Natural killer cell treated with Interleukin-12 subunit alpha and Interleukin-12 subunit beta and Interleukin-15 and Interleukin-18, amount 100 ng/mL, for 72 hours (primary cell): ENCODE results near the gene PDE3B. TPM values are rescaled to one million over a fixed set of nuclear protein-coding genes. Genes with fewer than 3 reads are reported as not detected.
"Not testable (repeated sequence)": the region's sequence is repeated elsewhere in the genome, so short reads cannot be mapped to it uniquely, and the experiment has no call there.

Experiments used
- ATAC-seq, 2 donors: fragments of 150-1000 bp; cut with Tn5 transposase in 1 of 2; sonication (Bioruptor Pico), chemical (Tn5 transposase) in 1 of 2; 2 replicates each; pipeline ENCODE4 v1.10.0; 2021
- DNase-seq: peaks from one replicate; pipeline ENCODE4 v3.0.0; 2022; ENCODE audit warnings: low spot score
- H3K27ac Mint-ChIP-seq, 2 donors: 1 replicate in 1 of 2; 2 replicates in 1 of 2; pipeline ENCODE4 v1.8.0; 2022; ENCODE audit warnings: mixed read lengths in 2 of 2, mild to moderate bottlenecking in 1 of 2, moderate library complexity in 1 of 2
- H3K27me3 Mint-ChIP-seq, 2 donors: 1 replicate in 1 of 2; 2 replicates in 1 of 2; pipeline ENCODE4 v1.8.0; 2022; ENCODE audit warnings: mixed read lengths in 2 of 2
- H3K36me3 Mint-ChIP-seq: one replicate; pipeline ENCODE4 v1.8.0; 2022; ENCODE audit warnings: mixed read lengths
- H3K4me1 Mint-ChIP-seq, 2 donors: 1 replicate in 1 of 2; 2 replicates in 1 of 2; pipeline ENCODE4 v1.8.0; 2022; ENCODE audit warnings: low read depth in 2 of 2, mixed read lengths in 2 of 2, mild to moderate bottlenecking in 1 of 2
- H3K4me3 Mint-ChIP-seq: one replicate; pipeline ENCODE4 v1.8.0; 2022; ENCODE audit warnings: mixed read lengths
- H3K9me3 Mint-ChIP-seq: 2 replicates; pipeline ENCODE4 v1.8.0; 2022; ENCODE audit warnings: mixed read lengths
- total RNA-seq, 2 donors: library from RNA; stranded (reverse); gene quantifications; one replicate each; pipeline ENCODE4 v1.2.3, GENCODE V29; 2022

PDE3B gene
- total RNA-seq, 2 donors from 2014 or later, result 17.7 to 56.8 TPM

GRCh38 chr11:14625586-14626205, 17.9 kb upstream of the PDE3B start:
- H3K4me3 Mint-ChIP-seq, result no peak overlapping the region
- peak overlapping the region in 1 of 2 donors; percentile 4 for H3K27ac Mint-ChIP-seq
- no peaks in the 10 kb centered on the region for H3K27me3 Mint-ChIP-seq
- H3K9me3 Mint-ChIP-seq, result no peaks in the 10 kb centered on the region
- H3K4me1 Mint-ChIP-seq, result peaks cover 5 to 13% of the 10 kb centered on the region in 2 donors
- H3K36me3 Mint-ChIP-seq, result no peaks in the 10 kb centered on the region
- ATAC-seq, result no peak
- DNase-seq, result no peak

- Mint-ChIP-seq H3K9me3 (peaks cover 4% of the 10 kb centered on the region), H3K36me3 (peaks cover 8% of the 10 kb centered on the region), H3K27me3 (no peaks in the 10 kb centered on the region), H3K4me1 (peaks cover 5 to 13% of the 10 kb centered on the region in 2 donors), H3K27ac (no peak overlapping the region), H3K4me3 (no peak overlapping the region)
- DNase-seq, result no peak
- ATAC-seq, result no peak
Measured at GRCh38 chr11:14626650-14627049, 17.0 kb upstream of the PDE3B start.

- H3K9me3 Mint-ChIP-seq, ATAC-seq, H3K4me3 Mint-ChIP-seq, DNase-seq, H3K27ac Mint-ChIP-seq, H3K27me3 Mint-ChIP-seq: not testable (repeated sequence)
- Mint-ChIP-seq H3K36me3 (peaks cover 13% of the 10 kb centered on the region), H3K4me1 (peaks cover 18 to 35% of the 10 kb centered on the region in 2 donors)
Measured at GRCh38 chr11:14633506-14634224, 9.9 kb upstream of the PDE3B start.

GRCh38 chr11:14634813-14635212, 8.8 kb upstream of the PDE3B start:
- Mint-ChIP-seq H3K27ac (peak overlapping the region in 1 of 2 donors; percentile 16), H3K36me3 (peaks cover 13% of the 10 kb centered on the region), H3K27me3 (peaks cover 0 to 4% of the 10 kb centered on the region in 2 donors), H3K9me3 (peaks cover 4% of the 10 kb centered on the region), H3K4me1 (peaks cover 19 to 39% of the 10 kb centered on the region in 2 donors), H3K4me3 (no peak overlapping the region)
- no peak for DNase-seq
- no peak for ATAC-seq

- peak overlapping the region; percentile 16 to 45 for H3K27ac Mint-ChIP-seq
- H3K9me3 Mint-ChIP-seq, result peaks cover 4% of the 10 kb centered on the region
- peaks cover 0 to 7% of the 10 kb centered on the region in 2 donors for H3K27me3 Mint-ChIP-seq
- peaks cover 19 to 47% of the 10 kb centered on the region in 2 donors for H3K4me1 Mint-ChIP-seq
- ATAC-seq, result no peak
- H3K4me3 Mint-ChIP-seq, result peak overlapping the region; percentile 32
- DNase-seq, result no peak
- peaks cover 13% of the 10 kb centered on the region for H3K36me3 Mint-ChIP-seq
Measured at GRCh38 chr11:14635546-14635945, 8.1 kb upstream of the PDE3B start.

- Mint-ChIP-seq H3K36me3 (peaks cover 10% of the 10 kb centered on the region), H3K4me1 (peaks cover 19 to 50% of the 10 kb centered on the region in 2 donors), H3K9me3 (peaks cover 1% of the 10 kb centered on the region), H3K27me3 (peaks cover 0 to 7% of the 10 kb centered on the region in 2 donors), H3K27ac (peak overlapping the region; percentile 16 to 45), H3K4me3 (peak overlapping the region; percentile 61)
- DNase-seq (no peak), ATAC-seq (peak in 1 of 2 donors; percentile 61)
Measured at GRCh38 chr11:14636119-14636518, 7.5 kb upstream of the PDE3B start.

- ATAC-seq, result no peak
Measured at GRCh38 chr11:14637868-14638409, 5.7 kb upstream of the PDE3B start.

GRCh38 chr11:14638561-14638960, 5.0 kb upstream of the PDE3B start:
- no peak for ATAC-seq
- DNase-seq, result no peak
- Mint-ChIP-seq H3K4me1 (peaks cover 26 to 60% of the 10 kb centered on the region in 2 donors), H3K27ac (no peak overlapping the region), H3K27me3 (peaks cover 0 to 7% of the 10 kb centered on the region in 2 donors), H3K36me3 (peaks cover 13% of the 10 kb centered on the region), H3K4me3 (peak overlapping the region; percentile 40), H3K9me3 (no peaks in the 10 kb centered on the region)

More at GRCh38 chr11:14637868-14638409, 5.7 kb upstream of the PDE3B start:
- H3K27me3 Mint-ChIP-seq, result peaks cover 0 to 7% of the 10 kb centered on the region in 2 donors
- no peaks in the 10 kb centered on the region for H3K9me3 Mint-ChIP-seq
- H3K4me1 Mint-ChIP-seq, result peaks cover 26 to 60% of the 10 kb centered on the region in 2 donors
- peaks cover 13% of the 10 kb centered on the region for H3K36me3 Mint-ChIP-seq
- no peak for DNase-seq
- no peak overlapping the region for H3K4me3 Mint-ChIP-seq
- no peak overlapping the region for H3K27ac Mint-ChIP-seq

- Mint-ChIP-seq H3K4me1 (peaks cover 27 to 38% of the 10 kb centered on the region in 2 donors), H3K27me3 (peaks cover 0 to 10% of the 10 kb centered on the region in 2 donors), H3K9me3 (no peaks in the 10 kb centered on the region), H3K27ac (peak overlapping the region in 1 of 2 donors; percentile 37), H3K36me3 (peaks cover 24% of the 10 kb centered on the region), H3K4me3 (peak overlapping the region; percentile 89)
- no peak for ATAC-seq
- DNase-seq, result no peak
Measured at GRCh38 chr11:14641801-14642200, 1.8 kb upstream of the PDE3B start.

- DNase-seq, result no peak
- no peak for ATAC-seq
- Mint-ChIP-seq H3K36me3 (peaks cover 18% of the 10 kb centered on the region), H3K4me1 (peaks cover 22 to 32% of the 10 kb centered on the region in 2 donors), H3K27me3 (peaks cover 0 to 6% of the 10 kb centered on the region in 2 donors), H3K27ac (peak overlapping the region; percentile 37 to 57), H3K4me3 (peak overlapping the region; percentile 89), H3K9me3 (no peaks in the 10 kb centered on the region)
Measured at GRCh38 chr11:14642453-14642852, 1.2 kb upstream of the PDE3B start.

GRCh38 chr11:14642873-14643696, 519 bp upstream of the PDE3B start:
- no peak for ATAC-seq

GRCh38 chr11:14644226-14645014, 816 bp downstream of the PDE3B start:
- peak; percentile 59 to 70 for ATAC-seq
- Mint-ChIP-seq H3K4me1 (peaks cover 20 to 41% of the 10 kb centered on the region in 2 donors), H3K9me3 (no peaks in the 10 kb centered on the region), H3K4me3 (peak overlapping the region; percentile 89), H3K27ac (peak overlapping the region; percentile 57 to 76), H3K27me3 (peaks cover 0 to 8% of the 10 kb centered on the region in 2 donors), H3K36me3 (peaks cover 18% of the 10 kb centered on the region)
- no peak for DNase-seq

More at GRCh38 chr11:14642873-14643696, 519 bp upstream of the PDE3B start:
- peak overlapping the region; percentile 37 to 57 for H3K27ac Mint-ChIP-seq
- H3K36me3 Mint-ChIP-seq, result peaks cover 18% of the 10 kb centered on the region
- peaks cover 0 to 6% of the 10 kb centered on the region in 2 donors for H3K27me3 Mint-ChIP-seq
- H3K4me1 Mint-ChIP-seq, result peaks cover 22 to 32% of the 10 kb centered on the region in 2 donors
- DNase-seq, result no peak
- H3K4me3 Mint-ChIP-seq, result peak overlapping the region; percentile 89
- no peaks in the 10 kb centered on the region for H3K9me3 Mint-ChIP-seq
